GM21526 (cell line): ENCODE results near the gene ADORA3.
A peak's percentile ranks its signal among the peaks of the same experiment; 100 is the strongest.

Source experiments
- ATAC-seq: cut with Tn5 transposase; IDR thresholded peaks from one replicate; pipeline ENCODE4 v1.9.1; 2021; ENCODE audit warnings: moderate library complexity; ENCODE audit not compliant: unreplicated experiment, low FRiP score

The ADORA3 gene

GRCh38 chr1:111509997-111510375, 6.6 kb upstream of the ADORA3 start:
- ATAC-seq: no peak

- ATAC-seq: peak; percentile 49
Observed at GRCh38 chr1:111507411-111508201, 4.2 kb upstream of the ADORA3 start.

GRCh38 chr1:111506561-111506960, 3.1 kb upstream of the ADORA3 start:
- no peak for ATAC-seq

GRCh38 chr1:111505641-111506119, 2.2 kb upstream of the ADORA3 start:
- ATAC-seq: peak; percentile 58

GRCh38 chr1:111504097-111504496, 664 bp upstream of the ADORA3 start:
- no peak for ATAC-seq

- no peak for ATAC-seq
Observed at GRCh38 chr1:111501645-111502044, 1.8 kb downstream of the ADORA3 start.

- no peak for ATAC-seq
Observed at GRCh38 chr1:111499026-111499785, 4.2 kb downstream of the ADORA3 start.

- no peak for ATAC-seq
Observed at GRCh38 chr1:111497592-111497991, 5.8 kb downstream of the ADORA3 start.

- ATAC-seq: no peak
Observed at GRCh38 chr1:111496398-111496797, 7.0 kb downstream of the ADORA3 start.

- ATAC-seq: no peak
Observed at GRCh38 chr1:111491070-111491469, 12.4 kb downstream of the ADORA3 start.

- ATAC-seq: no peak
Observed at GRCh38 chr1:111490220-111490619, 13.2 kb downstream of the ADORA3 start.

GRCh38 chr1:111489604-111490003, 13.8 kb downstream of the ADORA3 start:
- no peak for ATAC-seq

GRCh38 chr1:111488669-111489068, 14.8 kb downstream of the ADORA3 start:
- no peak for ATAC-seq

- ATAC-seq: no peak
Observed at GRCh38 chr1:111487133-111487532, 16.3 kb downstream of the ADORA3 start.

- ATAC-seq: no peak
Observed at GRCh38 chr1:111486431-111486830, 17.0 kb downstream of the ADORA3 start.

GRCh38 chr1:111484391-111485026, 18.9 kb downstream of the ADORA3 start:
- ATAC-seq: no peak

- ATAC-seq: no peak
Observed at GRCh38 chr1:111483876-111484275, 19.6 kb downstream of the ADORA3 start.

- ATAC-seq: no peak
Observed at GRCh38 chr1:111483166-111483565, 20.3 kb downstream of the ADORA3 start.

- ATAC-seq: no peak
Observed at GRCh38 chr1:111481387-111482221, 21.8 kb downstream of the ADORA3 start.

- no peak for ATAC-seq
Observed at GRCh38 chr1:111480674-111481073, 22.8 kb downstream of the ADORA3 start.
